CD4-positive, alpha-beta T cell treated with Interferon alpha-2 for 1 hour (primary cell): ENCODE data around the gene HEXD.

Experiments
- DNase-seq, 2 donors: peaks; one replicate each; pipeline ENCODE4 v3.0.0-alpha.2; 2020 to 2022

The HEXD gene

DNA sequence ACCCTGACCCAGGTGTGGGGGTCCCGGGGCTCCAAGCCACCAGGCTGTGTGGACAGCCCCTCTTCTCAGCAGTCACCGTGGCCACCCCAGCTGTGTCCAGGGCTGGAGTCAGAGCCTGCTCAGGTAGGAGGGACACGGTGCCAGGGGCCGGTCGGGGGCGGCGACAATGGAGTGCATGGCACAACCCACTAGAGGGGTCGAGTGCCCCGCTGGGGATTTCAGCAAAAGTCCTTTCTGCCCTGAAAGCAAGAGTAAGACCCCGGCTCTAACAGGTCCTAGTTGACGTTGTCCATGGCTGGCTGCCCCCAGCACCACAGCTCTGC, 35.3 kb upstream of the HEXD start:
- DNase-seq, result no peak

DNA sequence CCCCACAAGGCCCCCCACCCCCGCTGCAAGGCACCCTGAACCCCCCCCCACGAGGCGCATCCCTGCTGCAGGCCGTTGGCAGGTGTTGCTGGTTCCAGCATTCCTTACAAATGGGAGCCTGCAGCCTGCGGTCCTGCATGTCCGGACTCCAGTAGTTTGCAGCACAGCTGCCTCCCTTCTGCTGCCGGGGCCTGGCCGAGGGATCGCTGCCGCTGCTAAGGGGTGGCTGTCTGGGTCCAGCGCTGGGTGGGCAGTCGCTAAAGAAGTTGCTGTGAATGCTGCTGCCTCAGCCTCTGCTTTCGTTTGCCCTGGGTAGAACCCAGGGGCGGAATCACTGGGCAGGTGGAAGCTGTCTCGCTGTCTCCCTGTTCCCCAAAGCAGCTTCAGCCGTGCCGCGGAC, 34.7 kb upstream of the HEXD start:
- DNase-seq, result no peak

DNA sequence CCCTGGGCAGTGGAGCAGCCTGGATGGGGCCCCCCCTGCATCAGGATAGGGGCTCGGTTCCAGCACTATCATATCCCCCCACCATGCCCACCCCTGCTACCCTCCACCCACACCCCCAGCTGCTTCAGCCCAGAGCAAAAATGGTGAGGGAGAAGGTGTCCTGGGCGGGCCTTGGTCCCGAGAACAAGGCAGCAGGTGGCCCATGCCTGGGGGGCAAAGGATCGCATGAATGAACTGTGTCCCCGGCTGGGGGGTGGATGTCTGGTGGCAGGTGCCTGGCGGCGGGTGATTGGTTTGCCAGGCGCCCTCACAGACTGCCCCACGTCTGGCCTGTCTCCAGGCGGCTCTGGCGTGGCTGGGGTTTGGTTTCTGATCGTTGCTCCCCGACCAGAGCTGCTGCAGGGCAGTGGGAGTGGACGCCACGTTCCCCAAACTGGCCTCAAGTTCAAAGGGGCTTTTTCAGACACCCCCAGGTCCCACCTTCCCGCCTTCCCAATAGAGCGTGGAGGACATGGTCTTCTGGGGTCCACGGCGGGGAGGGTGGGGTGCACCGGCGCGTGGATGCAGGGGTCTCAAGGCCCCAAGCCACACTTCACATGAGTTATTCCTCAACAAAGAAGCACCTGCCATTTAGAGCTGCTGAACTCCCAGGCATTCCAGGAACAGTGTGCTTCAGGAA, 34.0 kb upstream of the HEXD start:
- DNase-seq, result no peak

DNA sequence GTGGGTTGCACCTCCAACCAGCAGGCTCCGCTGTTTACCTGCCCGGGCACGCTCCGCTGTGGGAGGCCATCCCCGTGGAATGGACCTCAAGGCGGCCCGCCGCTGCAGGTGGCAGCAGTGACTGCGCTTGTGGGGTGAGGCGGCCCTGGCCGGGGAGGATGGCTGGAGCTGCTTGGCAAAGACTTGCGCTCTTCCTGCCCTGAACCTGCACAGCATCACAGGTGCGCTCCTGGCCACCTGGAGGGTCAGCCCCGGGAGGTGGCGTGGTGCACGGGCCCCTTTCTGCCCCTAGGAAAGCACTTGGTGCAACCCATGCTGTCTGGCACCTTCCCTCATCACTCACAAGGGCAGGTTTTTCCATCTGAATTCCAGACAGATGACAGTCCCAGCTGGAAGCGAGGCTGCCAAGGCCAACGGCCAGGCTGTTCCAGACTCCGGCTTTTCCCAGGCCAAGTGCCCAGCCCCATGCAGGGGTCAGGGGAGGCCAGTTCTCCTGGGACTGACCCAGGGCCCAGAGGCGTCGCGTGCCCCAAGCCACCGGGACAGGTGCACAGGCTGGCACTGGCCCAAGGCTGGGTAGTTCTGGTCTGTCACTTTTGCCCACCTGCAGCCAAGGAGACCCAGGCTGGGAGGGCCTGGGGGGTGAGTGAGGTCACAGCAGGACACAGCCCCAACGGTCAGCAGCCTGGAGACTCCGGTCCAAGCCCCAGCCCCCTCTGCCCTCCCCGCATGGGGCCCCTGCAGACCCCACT, 33.2 kb upstream of the HEXD start:
- DNase-seq, result no peak

DNA sequence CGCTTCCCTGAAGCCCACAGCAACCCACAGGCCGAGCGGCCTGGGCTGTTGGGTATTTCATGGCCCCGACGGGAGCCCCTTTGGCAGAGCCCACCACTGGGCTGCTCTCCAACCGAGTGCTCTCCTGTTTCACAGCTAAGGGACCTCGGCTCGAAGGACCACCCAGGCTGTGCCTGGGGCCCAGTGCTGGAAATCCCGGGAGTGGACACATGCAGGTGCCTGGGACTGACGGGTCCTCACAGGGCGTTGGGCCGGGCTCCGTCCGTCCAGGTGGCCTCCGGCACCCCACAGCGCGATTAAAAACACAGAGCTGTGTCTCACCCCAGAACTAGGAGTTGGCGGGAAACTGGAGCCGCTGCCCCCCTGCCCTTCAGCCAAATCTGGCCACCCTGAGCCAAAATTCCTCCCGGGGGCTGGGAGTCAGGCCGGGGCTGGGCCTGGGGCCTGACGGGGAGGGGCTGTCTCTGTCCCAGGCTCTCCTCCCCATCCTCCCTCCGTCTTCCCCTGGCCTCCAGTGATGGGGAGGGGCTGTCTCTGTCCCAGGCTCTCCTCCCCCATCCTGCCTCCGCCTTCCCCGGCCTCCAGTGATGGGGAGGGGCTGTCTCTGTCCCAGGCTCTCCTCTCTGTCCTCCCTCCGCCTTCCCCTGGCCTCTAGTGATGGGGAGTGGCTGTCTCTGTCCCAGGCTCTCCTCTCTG, 32.4 kb upstream of the HEXD start:
- DNase-seq, result no peak

DNA sequence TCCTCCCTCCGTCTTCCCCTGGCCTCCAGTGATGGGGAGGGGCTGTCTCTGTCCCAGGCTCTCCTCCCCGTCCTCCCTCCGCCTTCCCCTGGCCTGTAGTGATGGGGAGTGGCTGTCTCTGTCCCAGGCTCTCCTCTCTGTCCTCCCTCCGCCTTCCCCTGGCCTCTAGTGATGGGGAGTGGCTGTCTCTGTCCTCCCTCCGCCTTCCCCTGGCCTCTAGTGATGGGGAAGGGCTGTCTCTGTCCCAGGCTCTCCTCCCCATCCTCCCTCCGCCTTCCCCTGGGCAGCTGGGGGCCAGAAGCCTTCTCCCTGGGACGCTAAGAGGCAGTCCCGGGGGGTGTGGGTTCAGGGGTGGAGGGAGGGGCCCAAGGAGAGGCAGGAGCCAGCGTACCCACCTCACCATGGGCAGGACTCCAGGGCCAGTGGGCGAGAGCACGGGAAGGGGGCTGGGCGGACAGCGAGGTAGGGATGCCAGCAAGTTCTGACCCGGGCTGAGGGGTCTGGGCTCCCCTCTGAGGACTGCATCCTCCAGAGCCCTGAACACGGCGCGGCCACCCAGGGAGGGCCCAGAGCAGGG, 31.8 kb upstream of the HEXD start:
- DNase-seq, result no peak

DNA sequence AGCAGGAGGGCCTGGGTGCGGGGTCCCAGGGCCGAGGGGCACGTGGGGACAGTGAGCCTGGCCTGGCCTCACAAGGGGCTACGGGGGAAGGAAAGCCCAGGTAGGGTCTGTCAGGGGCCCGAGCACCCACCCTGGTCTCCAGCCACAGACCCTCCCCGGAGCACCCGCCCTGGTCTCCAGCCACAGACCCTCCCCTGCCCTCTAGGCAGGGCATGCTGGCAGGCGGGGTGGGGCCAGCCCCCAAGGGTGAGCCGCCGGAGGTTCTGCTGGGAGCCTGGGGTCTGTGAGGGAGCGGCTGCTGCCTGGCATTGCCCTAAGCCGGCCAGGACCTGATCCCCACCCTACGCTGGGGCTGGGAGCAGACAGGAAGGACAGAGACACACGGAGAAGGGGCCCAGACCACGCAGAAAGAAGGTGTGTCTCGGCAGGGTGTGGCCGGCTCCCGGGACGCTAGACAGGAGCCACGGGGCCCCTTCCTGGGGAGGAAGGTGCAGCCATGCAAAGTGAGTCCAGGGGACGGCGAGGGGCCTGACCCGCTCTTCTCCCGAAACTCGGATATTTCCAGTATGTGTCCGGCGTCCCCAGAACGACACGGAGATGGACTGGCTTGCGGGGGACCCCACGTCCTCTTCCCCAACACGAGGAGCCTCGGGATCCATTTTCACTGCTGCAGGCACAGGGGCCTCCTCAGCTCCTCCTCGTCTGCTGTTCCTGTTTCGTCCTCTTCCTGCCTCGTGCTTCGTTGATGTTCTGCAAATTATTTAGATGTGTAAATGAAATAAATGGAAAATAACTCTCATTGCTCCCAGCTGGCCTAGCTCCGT, 31.1 kb upstream of the HEXD start:
- no peak for DNase-seq

DNA sequence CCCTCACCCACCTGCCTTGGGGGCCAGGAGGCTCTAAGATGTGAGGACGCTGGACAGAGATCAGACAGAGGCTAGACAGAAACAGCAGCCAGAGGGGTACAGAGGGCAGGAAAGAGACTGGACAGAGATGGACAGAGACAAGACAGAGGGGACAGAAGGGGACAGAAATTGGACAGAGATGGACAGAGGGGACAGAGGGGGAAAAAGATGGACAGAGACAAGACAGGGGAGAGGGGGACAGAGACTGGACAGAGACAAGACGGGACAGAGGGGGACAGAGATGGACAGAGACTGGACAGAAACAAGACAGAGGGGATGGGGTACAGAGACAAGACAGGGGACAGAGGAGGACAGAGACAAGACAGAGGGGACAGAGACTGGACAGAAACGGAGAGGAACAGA, 30.4 kb upstream of the HEXD start:
- no peak for DNase-seq

DNA sequence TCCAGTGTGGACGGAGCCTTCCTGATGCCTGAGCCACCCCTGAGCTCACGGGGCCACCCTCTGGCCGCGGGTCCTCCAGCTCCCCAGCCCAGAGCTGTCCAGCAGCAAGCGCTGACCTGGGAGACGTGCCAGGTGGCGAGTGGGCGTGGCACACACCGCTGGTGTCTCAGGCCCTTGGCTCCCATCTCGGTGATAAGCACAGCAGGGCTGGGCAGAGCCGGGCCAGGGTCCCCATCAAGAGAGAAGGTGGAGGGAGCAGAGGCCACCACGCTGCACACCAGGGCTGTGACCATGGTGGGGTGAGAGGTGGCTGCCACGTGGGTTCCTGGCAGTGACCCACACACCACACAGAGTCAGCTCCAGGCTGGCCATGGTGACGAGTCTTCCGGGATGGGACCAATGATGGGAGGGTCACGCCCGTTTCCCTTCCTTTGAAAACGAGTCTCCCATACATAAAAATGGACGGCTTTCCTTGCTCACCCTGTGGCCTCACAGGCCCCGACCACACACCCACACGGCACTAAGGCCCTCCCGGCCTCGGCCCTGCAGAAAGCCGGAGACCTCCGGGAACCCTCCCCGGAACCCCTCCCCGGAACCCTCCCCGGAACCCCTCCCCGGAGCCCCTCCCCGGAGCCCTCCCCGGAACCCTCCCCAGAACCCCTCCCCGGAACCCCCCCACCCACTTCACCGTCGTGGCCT, 29.8 kb upstream of the HEXD start:
- DNase-seq, result no peak

DNA sequence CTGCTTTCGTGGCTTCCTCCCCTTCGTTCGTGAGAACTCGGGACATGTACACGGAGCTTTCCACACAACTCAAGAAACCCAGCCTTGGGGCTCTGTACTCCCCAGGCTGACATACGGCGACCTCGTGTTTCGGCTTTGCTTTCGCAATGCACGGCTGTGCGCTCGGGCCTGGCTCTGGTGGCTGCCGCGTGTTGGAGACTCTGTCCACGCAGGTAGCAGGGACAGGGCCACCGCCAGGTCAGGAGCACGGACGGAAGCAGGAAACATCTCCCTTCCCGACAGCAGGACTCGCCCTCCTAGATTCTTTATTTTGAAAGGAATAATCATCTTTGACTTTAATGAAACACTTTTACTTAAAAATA, 29.2 kb upstream of the HEXD start:
- no peak for DNase-seq

DNA sequence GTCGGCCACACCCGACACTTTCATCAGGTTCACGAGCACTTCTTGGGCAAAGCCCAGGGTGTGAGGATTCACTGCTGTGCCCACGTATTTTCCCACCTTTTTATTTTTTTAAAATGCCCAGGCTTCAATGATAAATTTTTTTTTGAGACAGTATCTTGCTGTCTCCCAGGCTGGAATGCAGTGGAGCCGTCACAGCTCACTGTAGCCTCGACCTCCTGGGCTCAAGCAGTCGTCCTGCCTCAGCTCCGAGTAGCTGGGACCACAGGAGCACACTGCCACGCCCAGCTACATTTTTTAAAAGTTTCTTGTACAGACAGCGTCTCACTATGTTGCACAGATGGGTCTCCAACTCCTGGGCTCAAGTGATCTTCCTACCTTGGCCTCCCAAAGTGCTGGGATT, 28.8 kb upstream of the HEXD start:
- no peak for DNase-seq

DNA sequence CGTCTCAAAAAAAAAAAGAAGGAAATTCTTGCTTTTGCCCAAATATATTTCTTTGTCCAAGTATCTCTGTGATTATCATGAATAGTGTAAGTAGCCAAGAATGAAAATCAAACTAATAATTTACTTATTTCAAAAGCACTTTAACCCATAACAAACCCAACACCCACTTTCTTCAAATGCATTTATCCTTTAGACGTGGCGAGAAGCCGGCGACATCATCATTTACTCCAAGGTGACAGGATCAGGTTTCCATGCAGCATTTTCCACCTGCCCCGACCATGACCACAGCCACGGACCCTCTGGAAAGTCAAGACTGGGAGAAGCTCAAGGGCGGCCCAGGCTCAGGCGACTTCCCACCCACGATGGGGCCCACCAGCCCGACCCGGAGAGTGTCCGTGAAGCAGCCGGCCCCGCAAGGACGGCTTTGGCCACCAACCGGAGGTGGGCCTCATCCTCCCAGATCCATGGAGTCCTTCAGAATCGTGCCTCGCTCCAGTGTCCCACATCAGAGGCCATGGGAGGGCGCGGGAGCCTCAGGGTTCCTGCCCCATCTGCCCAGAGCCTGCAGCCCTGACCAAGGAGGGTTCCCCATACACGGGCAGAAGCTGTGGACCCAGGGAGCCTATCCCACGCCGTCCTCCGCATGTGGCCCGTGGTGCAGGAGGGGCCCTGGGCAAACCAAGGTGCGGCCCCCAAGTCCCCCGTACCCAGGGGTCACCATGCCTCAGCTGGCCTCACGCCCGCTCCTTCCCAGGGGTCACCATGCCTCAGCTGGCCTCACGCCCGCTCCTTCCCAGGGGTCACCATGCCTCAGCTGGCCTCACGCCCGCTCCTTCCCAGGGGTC, 27.9 kb upstream of the HEXD start:
- no peak for DNase-seq

DNA sequence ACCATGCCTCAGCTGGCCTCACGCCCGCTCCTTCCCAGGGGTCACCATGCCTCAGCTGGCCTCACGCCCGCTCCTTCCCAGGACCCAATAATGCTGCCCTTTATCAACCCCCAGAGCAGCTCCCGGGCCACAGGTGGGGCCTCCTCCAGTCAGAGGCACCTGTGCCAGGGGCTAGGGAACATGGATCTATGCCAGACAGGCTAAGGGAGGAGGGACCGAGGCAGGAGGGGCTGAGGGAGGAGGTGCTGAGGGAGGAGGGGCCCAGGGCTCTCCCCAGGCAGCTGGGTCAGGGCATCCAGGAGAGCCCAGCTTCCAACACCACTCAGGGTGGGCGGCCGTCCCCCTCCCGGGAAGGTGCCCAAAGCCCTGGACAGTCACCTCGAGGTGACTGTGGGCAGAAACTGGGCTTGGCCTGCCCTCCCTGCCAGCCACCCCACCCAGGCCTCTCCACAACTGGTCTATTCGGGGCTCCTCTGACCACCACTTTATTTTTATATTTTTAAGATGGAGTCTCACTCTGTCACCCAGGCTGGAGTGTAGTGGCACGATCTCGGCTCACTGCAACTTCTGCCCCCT, 27.2 kb upstream of the HEXD start:
- DNase-seq, result no peak

DNA sequence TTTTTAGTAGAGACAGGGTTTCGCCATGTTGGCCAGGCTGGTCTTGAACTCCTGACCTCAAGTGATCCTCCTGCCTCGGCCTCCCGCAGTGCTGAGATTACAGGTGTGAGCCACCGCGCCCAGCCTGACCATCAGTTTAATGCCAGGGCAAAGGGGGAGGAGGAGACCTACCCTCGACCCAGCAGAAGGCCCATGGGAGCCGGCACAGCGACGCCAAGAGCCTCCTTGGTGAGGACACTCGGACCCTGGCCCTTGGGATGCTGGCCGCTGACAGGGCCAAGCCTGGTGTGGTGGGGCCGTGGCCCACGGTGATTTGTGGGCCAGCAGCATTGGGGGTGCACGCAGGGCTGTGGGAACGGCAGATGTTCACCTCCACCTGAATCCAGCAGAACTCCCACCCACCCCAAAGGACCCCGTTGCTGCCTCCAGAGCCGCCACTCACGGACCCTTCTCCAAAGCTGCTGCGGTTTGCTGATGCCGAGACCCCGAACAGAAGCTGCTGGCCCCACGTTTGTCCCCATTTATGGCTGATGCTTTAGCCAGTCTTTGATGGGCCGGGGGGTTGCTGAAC, 26.6 kb upstream of the HEXD start:
- DNase-seq, result no peak

DNA sequence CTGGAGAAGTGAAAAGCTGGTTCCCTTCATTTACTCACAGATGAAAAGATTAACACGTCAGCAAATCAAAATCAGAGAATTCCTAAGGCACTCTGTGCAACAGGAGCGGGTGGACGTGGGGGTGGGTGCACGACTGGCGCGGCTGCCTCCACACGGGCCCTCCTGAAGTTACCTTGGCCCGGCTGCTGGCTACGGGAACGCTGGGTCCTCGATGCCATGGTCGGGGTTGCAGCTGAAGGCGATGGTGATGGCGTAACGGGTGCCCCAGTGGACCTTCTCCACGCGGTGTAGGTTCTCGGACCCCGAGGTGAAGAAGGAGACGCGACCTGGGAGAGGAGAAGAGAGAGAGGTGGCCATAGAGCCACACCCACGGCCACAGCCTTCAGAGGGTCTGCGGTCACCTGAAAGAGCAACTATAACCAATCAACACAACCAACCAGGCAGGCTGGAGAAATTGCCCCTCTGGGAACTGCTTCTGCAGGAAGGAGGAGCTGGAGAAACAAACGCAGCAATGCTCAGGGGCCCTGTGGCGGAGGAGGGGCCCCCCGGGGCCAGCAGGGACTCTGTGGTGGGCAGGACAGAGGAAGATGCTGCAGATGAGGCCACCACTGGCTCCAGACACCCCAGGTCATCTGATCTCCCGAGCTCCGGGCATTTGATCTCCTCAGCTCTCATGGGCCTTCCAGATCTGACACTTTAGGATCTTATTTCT, 25.8 kb upstream of the HEXD start:
- DNase-seq, result no peak

DNA sequence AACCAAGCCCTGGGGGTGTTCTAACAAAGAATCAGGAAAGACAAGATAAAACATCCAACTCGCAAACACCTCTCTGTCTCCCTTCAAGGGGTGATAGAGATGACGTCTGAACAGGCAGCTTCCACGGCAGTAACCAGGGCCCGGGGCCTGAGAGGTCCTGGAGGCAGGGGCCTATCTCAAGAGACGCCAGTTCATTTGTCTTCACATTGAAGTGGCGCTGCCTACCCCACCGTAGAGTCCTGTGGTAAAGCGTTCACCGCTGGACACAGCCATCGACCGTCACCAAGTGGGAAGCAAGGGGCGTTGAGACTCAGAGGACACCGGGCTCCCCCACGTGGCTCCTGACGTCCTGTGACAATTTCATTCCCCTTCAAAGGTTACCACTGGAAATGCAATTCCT, 25.2 kb upstream of the HEXD start:
- no peak for DNase-seq

DNA sequence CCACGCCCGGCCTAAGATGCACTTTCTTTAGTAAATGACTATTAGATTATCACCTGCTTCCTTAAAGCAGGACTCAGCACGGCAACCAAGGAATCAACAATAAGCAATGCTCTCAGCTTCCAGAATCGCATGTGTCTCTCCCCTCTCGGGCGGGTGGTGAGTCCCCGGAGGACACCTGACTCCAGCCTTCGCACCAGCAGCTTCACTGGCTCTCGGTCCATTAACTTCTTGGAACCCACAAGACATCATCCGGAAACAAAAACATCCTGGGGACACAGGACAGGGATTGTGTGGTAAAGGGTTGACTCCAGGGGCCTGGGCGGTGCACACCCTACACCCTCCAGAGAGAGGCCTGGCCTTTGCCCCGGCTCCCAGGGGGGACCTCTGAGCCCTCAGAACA, 23.9 kb upstream of the HEXD start:
- no peak for DNase-seq

DNA sequence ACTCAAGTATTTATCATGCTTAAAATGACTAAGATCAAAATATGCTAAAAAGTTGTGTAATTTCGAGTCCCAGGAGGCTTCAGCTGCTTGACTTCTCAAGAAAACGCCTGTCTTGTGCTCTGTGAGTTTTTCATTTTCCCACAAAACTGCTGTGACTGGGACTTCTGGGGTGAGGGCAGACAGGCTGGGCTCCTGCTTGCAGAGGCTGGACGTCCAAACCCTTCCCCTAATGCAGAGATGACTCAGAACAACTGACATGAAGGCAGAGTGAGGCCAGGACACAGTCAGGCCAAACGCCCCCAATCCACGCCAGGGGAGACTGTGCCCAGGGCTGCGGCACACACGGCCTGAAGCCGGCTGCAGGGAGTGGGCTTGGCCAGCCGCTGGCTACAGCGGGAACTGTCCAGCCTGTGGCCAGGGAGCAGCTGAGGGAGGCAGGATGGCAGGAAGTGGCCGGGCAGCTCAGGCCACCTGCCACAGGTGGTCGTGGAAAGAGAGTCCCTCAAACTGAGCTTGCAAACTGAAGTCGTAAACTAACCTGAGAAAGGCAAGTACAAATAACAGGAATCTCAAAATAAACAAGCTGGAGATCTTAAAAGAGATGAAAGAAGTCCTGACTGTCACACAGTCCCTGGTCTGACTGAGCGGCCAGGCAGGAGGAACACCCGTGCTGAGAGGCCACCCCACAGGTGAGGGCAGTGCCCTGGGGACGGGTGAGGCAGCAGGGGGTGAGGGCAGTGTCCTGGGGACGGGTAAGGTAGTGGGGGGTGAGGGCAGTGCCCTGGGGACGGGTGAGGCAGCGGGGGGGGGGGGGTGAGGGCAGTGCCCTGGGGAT, 21.3 kb upstream of the HEXD start:
- DNase-seq, result no peak
